CD4-positive, alpha-beta T cell treated with Interleukin-15 for 4 hours (primary cell): ENCODE measurements around the gene AFAP1L1.

Source experiments
- DNase-seq: peaks from one replicate; pipeline ENCODE4 v3.0.0-alpha.2; 2020; ENCODE audit warnings: low spot score

Gene AFAP1L1

DNA sequence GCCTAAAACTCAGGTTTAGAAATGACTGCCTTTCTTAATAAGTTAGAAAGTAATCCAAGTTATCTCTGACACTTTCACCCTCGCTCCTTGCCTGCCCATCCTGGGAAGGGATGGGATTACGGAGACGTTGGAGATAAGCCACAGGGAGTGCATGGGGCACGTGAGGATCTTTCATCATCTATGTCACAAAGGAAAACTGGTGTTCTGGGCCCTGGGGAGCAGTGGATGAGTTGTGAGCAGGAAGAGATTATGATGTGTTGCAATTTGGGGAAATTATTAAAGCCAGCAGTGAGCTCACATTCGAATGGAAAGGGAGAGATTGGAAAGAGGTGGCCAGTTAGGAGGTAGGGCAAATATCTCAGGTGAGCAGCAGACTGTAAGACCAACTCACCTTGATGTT, 12.8 kb downstream of the AFAP1L1 start:
- no peak for DNase-seq

GRCh38 chr5:149285153-149285552, 13.5 kb downstream of the AFAP1L1 start:
- DNase-seq = no peak

- DNase-seq = no peak
Observed at GRCh38 chr5:149288436-149288835, 16.8 kb downstream of the AFAP1L1 start.

GRCh38 chr5:149289301-149289700, 17.6 kb downstream of the AFAP1L1 start:
- no peak for DNase-seq

DNA sequence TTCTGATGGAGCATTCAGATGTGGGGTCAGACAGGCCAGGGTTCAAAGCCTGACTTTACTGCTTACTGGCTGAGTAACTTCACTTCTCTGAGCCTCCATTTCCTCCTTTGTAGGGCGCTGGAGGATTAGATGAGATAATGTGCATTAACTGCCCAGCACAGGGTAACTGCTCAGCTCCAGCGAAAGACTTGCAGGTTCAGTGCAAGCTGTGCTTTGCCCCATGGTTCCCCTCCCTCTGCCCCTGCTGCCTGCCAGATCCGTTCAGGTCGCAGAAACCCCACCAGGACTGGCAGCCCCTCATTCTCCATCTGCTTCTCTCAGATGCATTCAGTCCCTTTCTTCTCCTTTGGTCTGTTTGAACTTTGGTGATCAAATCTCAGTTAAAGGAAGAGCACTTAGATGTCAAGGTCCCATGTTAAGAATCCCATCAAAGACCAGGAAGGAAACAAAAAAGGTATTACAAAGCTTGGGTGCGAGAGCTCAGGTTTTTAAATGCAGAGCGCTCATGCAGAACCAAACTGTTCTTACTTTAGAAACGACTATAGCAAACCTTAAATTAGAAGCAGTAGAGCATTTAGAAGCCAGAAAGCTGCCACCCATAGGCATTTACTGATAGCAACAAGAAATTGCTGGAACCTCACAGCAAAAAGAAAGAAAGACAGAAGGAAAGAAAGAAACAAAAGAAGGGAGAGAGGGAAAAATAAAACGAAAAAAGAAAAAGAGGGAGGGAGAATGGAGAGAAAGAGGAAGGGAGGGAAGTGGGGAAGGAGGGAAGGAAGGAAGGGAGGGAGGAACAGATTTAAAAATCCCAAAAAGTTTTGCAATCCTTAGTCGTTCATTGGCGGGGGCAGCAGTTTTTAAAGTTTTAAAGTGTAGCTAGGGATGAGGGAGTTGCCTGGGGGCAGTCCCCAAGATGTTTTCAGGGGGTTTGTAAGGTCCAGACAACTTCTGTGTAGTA, 23.5 kb downstream of the AFAP1L1 start:
- DNase-seq = no peak

DNA sequence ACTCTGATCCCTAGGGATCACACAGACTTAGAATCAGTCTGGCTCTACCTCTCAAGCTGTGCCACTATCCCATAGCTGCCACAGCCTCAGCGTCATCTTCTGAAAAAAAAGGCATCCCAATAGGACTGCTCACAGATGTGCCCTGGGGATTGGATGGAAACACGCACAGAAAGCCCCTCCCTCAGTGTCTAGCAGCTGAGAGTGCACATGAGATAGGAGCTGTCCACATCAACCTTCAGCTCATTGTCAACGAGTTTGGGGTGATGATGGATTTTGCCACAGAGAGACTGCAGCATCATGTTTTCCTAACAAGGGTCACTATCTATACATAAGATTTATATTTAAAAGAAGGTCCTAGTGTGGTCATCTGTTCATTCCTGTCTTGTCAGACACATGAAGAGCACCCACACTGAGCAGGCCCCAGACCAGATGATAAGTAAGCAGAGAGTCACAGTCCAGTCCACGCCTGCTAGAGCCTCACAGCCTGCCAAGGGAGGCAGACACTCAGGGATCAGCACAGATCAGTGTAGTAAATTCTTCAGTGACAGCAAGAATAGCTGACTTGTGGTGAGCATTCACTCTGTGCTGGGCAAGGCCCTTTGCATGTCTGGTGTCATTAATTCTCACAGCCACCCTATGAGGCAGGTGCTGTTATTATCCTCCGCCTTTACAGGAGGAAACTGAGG, 25.8 kb downstream of the AFAP1L1 start:
- DNase-seq = no peak

DNA sequence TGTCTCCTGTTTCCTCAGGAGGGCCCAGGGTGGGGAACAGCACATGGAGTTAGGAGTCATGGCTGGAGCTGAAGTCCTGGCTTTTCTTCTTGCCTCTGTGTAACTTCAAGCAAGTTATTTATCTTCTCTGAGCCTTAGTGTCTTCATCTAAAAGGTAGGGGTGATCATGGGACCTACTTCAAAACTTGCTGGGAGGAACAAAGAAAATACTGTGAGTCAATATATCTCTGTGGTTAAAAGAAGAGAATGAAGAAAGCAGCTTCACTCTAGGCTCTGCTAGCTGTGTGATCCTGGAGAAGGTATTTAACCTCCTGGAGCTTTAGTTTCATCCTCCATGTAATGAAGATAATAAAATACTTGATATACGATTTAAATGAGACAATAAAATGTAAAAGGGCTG, 26.5 kb downstream of the AFAP1L1 start:
- no peak for DNase-seq

DNA sequence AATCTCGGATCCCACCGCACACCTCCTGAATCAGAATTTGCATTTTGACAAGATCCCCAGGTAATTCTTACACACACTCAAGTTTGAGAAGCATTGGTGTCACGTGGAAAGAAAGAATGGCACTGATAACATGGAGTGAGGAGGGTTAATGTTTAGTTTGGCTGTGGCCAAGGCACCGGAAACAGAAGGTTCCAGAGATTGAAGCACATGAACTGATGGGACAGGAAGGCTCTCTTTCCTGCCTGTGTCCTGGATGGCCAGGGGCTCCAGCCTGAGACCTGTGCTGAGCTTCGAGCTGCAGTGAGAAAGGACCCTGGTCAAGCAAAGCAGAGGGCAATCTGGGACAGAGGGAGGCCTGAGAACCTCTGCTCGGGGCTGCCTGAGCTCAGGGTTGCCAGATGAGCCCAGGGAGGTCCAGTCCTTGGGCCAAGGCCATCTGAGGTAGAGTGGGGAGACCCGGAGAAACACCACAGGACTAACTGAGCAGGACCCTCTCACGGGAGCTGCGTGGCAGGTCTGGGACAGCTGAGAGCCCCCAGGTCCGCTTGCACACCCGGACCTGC, 27.3 kb downstream of the AFAP1L1 start:
- no peak for DNase-seq

DNA sequence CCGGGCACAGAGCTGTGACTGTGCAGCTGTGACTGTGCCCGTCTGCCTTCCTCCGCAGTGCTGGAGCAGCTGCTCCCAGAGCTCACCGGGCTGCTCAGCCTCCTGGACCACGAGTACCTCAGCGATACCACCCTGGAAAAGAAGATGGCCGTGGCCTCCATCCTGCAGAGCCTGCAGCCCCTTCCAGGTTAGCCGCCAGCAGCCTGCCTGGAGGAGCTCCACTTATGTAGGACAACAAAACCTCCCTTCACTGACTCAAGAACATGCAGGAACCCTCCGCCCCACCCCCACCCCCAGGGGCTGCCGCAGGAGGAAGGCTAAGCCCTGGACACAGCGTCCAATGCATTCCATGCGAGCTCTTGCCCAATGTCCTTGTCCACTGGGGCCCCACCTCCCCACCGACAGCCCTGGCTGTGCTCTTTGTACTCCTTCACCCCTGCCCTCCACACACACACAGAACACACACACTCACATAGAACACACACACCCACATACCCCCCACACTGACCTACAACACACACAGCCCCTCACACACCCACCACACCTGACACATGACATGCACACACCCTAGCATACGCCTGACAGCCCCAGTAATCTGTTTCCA, 27.9 kb downstream of the AFAP1L1 start:
- no peak for DNase-seq

GRCh38 chr5:149300441-149300840, 28.8 kb downstream of the AFAP1L1 start:
- DNase-seq = no peak

DNA sequence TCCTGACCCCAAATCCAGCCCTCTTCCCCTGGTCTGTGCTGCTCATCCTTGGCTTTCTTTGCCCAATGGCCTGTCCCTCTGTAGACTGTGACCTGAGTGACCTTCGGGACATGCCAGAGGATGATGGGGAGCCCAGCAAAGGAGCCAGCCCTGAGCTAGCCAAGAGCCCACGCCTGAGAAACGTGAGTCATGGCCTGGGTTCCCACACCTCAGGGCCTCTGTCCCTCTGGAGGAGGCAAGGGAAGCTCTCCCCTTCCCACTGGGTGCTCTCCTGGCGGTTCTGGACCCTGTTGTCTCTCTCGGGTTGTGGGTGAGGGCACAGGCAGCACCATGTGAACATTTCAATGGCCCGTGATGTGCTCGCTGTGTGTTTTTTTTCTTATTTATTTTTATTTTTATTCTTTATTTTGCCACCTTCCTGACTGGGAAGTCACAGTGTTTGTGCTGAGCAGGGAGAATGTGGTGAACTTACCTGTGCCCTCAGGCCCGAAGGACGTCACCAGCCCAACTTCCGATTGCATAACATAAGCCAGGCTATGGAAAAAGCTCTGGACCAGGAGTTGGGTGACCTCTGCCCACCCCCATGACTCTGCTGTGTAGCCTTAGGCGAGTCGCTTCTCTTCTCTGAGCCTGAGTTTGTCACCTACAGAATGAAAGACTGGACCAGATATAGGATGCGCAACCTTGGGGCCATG, 29.5 kb downstream of the AFAP1L1 start:
- no peak for DNase-seq

- DNase-seq = no peak
Observed at GRCh38 chr5:149301744-149302380, 30.2 kb downstream of the AFAP1L1 start.

GRCh38 chr5:149302641-149303040, 31.0 kb downstream of the AFAP1L1 start:
- DNase-seq = no peak

DNA sequence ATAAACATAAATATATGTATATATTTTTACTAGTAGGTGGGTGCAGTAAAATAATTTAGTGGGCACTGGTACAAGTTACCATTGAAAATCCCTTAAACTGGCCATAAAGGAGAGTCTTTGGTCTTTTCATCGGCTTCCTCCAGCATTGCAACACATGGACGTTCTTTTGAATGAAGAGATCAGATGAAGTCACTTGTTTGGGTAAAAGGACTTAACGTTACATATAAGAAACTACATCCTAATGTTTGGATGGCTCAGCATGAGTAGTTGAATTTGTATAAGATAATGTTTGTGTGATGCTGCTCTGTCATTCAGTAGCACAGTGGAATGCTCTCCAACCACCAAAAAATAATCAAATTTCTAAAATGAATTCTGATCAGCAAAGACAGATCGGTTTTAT, 31.6 kb downstream of the AFAP1L1 start:
- DNase-seq = no peak

DNA sequence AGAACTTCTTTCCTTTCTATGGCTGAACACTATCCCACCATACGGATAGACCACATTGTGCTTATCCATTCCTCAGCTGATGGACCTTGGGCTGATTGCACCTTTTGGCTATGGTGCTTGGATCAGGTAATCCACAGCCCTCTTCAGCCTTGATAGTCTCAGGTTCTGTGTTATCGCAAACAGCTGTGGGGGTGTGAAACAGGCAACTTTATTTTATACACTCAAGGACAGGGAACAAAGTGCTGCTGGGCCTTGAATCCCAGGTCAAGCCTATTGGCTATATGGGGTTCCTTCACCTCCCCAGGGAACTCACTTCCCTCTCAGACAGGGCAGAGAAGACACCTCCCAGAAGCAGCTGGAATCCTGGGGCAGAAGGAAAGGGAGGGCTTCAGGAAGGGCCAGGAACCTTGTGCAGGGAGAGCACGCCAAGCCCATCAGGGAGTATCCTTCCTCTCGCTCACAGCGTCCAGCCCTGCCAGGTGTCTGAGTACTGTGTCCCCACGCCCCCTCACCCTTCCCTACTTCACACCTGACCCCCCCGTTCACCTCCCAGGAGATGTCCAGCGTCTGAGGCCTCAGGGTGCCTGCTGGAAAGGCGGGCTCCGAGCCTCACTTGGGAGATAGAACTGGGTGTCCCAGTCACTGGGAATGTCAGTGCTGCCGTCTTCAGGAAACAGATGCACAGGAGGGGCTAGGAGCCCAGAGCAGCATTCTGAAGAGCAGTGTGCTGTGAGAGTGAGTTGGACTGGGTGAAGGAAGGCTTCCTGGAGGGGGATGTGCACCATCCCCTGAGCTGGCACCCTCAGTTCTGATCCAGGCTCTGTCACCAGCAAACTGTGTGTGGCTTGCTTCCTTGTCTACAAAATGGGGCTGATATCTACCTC, 32.8 kb downstream of the AFAP1L1 start:
- no peak for DNase-seq

DNA sequence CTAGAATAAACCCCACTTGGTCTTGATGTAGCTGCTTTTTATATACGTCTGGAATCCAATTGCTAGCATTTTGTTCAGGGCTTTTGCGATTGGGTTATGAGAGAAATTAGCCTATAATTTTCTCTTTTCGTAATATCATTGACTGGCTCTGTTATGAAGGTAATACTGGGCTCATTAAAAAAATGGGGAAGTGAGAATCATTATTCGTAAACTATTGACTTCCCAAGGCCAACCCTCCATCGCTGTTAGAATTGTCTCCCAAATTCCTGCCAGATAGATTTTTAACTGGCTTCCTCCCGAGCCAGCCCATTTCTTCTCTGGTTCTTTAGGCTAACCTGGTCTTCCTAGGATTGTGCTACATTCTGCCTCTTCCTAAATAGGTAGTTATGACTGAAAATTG, 37.7 kb downstream of the AFAP1L1 start:
- no peak for DNase-seq

GRCh38 chr5:149310488-149310887, 38.8 kb downstream of the AFAP1L1 start:
- no peak for DNase-seq

GRCh38 chr5:149310947-149311658, 39.4 kb downstream of the AFAP1L1 start:
- no peak for DNase-seq

DNA sequence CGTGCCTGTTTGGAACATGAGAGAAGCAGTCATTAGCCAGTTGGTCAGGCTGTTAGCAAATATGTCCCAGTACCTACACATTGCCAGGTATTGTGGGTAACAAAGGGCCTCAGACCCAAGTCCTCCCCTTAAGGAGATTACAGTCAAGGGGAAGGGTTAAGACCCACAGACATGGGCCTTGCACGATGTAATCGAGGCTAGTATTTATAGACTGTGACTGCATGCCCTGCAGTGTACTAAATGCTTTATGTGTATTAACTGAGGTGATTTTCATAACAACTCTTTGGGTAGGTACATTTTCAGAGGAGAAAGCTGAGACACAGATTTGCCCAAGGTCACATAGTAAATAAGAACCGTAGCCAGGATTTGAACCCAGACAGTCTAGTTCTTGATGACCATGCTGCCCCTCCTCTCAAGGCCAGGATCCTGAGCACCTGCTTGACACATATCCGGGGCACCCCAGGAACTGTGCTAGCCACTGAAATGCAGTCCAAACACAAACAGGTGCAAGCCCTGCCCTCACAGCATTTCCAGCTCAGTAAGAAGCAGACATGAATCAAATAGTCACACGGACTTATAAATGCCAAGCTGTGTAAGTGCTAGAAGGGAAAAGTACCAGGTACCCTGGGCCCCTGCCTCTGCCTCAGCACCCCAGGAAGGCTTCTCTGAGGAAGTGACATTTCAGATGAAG, 41.6 kb downstream of the AFAP1L1 start:
- DNase-seq = no peak
